AG20443 (cell line): ENCODE results near the gene PCDHGA11.
"Not testable (repeated sequence)": the region's sequence is repeated elsewhere in the genome, so short reads cannot be mapped to it uniquely, and the experiment has no call there.

Experiments
- DNase-seq: peaks from one replicate; pipeline ENCODE4 v3.0.0; 2012; ENCODE audit warnings: low spot score, mixed read lengths

PCDHGA11 gene

DNA sequence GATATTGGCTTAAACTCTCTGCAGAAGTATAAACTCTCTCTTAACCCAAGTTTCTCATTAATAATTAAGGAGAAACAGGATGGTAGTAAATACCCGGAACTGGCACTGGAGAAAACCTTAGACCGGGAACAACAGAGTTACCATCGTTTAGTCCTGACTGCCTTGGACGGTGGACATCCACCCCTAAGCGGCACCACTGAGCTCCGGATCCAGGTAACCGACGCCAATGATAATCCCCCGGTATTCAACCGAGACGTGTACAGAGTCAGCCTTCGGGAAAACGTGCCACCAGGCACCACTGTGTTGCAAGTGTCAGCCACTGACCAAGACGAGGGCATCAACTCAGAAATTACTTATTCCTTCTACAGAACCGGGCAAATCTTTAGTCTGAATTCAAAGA is 22.2 kb upstream of the PCDHGA11 start:
- no peak for DNase-seq

DNA sequence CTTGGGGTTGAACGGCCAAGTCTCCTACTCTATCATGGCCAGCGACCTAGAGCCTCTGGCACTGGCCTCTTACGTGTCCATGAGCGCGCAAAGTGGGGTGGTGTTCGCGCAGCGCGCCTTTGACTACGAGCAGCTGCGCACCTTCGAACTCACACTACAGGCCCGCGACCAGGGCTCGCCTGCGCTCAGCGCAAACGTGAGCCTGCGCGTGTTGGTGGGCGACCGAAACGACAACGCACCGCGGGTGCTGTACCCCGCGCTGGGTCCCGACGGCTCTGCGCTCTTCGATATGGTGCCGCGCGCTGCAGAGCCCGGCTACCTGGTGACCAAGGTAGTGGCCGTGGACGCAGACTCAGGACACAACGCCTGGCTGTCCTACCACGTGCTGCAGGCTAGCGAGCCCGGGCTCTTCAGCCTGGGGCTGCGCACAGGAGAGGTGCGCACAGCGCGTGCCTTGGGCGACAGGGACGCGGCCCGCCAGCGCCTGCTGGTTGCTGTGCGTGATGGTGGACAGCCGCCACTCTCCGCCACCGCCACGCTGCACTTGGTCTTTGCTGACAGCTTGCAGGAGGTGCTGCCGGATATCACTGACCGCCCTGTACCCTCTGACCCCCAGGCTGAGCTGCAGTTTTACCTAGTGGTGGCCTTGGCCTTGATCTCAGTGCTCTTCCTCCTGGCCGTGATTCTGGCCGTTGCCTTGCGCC is 21.1 kb upstream of the PCDHGA11 start:
- no peak for DNase-seq

DNA sequence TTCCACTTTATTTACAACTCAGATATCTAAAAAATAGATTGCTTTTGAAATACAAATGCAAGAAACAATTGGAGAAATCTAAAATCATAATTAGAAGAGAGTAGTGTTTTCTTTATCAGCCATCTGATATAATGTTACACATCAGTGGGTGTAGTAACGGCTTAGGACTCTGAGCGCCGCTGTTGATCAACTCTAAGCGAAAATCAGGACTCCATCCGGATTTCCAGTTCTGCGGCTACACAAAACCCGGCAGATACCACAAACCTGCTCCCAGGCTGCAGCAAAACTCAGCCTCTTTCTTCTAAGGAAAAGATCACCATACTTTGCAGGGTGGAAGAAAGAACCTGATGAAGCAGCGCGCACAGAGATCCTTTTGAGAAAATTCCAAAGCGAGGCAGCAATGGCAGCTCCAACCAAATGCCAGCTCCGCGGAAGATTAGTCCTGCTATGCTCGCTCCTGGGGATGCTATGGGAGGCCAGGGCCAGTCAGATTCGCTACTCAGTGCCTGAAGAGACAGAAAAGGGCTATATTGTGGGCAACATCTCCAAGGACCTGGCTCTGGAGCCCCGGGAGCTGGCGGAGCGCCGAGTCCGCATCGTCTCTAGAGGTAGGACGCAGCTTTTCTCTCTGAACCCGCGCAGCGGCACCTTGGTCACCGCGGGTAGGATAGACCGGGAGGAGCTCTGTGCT is 18.2 kb upstream of the PCDHGA11 start, which contains the start of gene PCDHGA9:
TSS of gene PCDHGA9 (plus strand) at position 226 of the 691 bp plus-strand sequence. CDS start at position 401, 175 bp downstream.
- peak; percentile 42 for DNase-seq

DNA sequence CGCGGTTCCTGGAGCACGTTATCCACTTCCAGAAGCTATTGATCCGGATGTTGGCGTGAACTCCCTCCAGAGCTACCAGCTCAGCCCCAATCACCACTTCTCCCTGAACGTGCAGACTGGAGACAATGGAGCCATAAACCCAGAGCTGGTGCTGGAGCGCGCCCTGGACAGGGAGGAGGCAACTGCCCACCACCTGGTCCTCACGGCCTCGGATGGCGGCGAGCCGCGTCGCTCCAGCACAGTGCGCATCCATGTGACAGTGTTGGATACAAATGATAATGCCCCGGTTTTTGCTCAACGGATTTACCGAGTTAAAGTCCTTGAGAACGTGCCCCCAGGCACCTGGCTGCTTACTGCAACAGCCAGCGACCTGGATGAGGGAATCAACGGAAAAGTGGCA is 17.5 kb upstream of the PCDHGA11 start:
- DNase-seq = no peak

DNA sequence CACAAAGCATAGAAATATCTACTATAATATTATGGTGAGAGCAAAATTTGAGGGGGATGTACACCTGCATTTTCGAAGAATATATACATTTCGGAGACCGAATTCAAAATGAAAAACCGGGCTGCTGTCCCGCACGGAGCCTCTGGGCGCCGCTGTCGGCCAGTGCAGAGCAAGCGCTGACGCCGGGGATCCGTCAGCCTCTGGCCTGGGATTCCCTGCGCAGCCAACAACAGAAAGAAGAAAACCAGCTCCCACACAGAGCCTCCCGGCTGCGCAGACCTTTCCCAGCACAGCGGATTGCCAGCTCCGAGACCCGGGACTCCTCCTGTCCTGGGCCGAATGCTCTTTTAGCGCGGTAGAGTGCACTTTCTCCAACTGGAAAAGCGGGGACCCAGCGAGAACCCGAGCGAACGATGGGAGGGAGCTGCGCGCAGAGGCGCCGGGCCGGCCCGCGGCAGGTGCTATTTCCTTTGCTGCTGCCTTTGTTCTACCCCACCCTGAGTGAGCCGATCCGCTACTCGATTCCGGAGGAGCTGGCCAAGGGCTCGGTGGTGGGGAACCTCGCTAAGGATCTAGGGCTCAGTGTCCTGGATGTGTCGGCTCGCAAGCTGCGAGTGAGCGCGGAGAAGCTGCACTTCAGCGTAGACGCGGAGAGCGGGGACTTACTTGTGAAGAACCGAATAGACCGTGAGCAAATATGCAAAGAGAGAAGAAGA is 12.9 kb upstream of the PCDHGA11 start, which contains the start of gene PCDHGB6:
TSS of gene PCDHGB6 (plus strand) at position 232 of the 716 bp plus-strand sequence. CDS start at position 414, 182 bp downstream.
- peak; percentile 57 for DNase-seq

DNA sequence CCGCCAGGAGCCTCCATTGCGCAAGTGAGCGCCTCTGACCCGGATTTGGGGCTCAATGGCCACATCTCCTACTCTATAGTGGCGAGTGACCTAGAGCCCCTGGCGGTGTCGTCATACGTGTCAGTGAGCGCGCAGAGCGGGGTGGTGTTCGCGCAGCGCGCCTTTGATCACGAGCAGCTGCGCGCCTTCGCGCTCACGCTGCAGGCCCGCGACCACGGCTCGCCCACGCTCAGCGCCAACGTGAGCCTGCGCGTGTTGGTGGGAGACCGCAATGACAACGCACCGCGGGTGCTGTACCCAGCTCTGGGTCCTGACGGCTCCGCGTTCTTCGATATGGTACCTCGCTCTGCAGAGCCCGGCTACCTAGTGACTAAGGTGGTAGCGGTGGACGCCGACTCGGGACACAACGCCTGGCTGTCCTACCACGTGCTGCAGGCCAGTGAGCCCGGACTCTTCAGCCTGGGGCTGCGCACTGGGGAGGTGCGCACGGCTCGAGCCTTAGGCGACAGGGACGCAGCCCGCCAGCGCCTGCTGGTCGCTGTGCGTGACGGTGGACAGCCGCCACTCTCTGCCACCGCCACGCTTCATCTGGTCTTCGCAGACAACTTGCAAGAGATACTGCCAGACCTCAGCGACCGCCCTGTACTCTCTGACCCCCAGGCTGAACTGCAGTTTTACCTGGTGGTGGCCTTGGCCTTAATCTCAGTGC is 11.1 kb upstream of the PCDHGA11 start:
- no peak for DNase-seq

DNA sequence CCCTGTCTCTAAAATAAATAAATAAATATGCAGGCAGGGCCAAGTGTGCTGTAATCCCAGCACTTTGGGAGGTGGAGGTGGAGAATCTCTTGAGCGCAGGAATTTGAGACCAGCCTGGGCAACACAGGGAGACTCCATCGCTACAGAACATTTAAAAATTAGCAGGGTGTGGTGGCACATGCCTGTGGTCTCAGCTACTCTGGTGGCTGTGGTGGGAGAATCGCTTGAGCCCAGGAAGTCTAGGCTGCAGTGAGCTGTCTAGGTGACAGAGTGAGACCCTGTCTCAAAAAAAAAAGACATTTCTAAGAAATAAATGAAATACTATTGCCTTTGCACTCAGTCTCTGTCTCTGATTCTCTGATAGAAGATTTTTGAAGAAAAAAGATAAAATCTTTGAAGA is 9.3 kb upstream of the PCDHGA11 start:
- DNase-seq = no peak

DNA sequence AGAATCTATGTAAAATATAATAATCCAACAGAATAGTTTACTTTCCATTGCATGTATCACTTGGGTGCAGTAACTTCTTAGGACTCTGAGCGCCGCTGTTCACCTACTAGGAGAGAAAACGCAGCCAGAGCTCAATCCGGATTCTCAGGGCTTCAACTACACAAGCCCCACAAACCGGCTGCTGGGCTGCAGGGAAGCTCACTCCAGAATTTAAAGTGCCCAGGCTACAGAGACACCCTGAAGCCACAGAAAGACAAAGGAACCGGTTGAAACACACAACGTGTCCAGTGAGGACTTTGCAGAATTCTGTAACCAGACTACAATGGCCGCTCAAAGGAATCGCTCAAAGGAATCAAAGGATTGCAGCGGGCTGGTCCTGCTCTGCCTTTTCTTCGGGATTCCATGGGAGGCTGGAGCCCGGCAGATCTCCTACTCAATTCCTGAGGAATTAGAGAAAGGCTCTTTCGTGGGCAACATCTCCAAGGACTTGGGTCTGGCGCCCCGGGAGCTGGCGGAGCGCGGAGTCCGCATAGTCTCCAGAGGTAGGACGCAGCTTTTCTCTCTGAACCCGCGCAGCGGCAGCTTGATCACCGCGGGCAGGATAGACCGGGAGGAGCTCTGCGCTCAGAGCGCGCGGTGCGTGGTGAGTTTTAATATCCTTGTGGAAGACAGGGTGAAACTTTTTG is 7.9 kb upstream of the PCDHGA11 start, which contains the start of gene PCDHGA10:
TSS of gene PCDHGA10 (plus strand) at position 134 of the 686 bp plus-strand sequence. CDS start at position 323, 189 bp downstream.
- DNase-seq = peak; percentile 78

DNA sequence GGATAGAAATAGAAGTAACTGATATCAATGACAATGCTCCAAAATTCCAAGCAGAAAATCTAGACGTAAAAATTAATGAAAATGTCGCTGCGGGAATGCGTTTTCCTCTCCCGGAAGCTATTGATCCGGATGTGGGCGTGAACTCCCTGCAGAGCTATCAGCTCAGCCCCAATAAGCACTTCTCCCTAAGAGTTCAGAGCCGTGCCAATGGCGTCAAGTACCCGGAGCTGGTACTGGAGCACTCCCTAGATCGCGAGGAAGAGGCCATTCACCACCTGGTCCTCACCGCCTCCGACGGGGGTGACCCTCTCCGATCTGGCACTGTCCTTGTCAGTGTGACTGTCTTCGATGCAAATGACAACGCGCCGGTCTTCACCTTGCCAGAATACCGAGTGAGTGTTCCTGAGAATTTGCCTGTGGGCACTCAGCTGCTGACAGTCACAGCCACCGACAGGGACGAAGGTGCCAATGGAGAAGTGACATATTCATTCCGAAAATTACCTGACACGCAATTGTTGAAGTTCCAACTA is 7.2 kb upstream of the PCDHGA11 start:
- DNase-seq = no peak

DNA sequence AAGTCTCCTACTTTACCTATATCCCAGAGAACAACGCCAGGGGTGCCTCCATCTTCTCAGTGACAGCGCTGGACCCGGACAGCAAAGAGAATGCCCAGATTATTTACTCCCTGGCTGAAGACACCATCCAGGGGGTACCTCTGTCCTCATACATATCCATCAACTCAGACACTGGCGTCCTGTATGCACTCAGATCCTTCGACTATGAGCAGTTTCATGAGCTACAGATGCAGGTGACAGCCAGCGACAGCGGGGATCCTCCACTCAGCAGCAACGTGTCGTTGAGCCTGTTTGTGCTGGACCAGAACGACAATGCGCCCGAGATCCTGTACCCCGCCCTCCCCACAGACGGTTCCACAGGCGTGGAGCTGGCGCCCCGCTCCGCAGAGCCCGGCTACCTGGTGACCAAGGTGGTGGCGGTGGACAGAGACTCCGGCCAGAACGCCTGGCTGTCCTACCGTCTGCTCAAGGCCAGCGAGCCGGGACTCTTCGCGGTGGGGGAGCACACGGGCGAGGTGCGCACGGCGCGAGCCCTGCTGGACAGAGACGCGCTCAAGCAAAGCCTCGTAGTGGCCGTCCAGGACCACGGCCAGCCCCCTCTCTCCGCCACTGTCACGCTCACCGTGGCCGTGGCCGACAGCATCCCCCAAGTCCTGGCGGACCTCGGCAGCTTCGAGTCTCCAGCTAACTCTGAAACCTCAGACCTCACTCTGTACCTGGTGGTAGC is 6.1 kb upstream of the PCDHGA11 start:
- DNase-seq = not testable (repeated sequence)

DNA sequence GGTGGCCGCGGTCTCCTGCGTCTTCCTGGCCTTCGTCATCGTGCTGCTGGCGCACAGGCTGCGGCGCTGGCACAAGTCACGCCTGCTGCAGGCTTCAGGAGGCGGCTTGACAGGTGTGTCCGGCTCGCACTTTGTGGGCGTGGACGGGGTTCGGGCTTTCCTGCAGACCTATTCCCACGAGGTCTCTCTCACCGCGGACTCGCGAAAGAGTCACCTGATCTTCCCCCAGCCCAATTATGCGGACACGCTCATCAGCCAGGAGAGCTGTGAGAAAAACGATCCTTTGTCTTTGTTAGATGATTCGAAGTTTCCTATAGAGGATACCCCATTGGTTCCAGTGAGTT is 5.6 kb upstream of the PCDHGA11 start:
- not testable (repeated sequence) for DNase-seq

DNA sequence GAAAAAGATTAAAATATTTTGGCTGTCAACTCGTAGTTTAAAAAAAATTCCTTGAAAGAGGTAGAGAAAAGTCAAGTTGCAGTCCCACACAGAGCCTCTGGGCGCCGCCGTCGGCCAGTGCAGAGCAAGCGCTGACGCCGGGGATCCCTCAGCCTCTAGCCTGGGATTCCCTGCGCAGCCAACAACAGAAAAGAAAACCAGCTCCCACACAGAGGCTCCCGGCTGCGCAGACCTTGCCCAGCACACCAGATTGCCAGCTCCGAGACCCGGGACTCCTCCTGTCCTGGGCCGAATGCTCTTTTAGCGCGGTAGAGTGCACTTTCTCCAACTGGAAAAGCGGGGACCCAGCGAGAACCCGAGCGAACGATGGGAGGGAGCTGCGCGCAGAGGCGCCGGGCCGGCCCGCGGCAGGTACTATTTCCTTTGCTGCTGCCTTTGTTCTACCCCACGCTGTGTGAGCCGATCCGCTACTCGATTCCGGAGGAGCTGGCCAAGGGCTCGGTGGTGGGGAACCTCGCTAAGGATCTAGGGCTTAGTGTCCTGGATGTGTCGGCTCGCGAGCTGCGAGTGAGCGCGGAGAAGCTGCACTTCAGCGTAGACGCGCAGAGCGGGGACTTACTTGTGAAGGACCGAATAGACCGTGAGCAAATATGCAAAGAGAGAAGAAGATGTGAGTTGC is 3.2 kb upstream of the PCDHGA11 start, which contains the start of gene PCDHGB7:
TSS of gene PCDHGB7 (plus strand) at position 184 of the 679 bp plus-strand sequence. CDS start at position 367, 183 bp downstream.
- DNase-seq = peak; percentile 74

DNA sequence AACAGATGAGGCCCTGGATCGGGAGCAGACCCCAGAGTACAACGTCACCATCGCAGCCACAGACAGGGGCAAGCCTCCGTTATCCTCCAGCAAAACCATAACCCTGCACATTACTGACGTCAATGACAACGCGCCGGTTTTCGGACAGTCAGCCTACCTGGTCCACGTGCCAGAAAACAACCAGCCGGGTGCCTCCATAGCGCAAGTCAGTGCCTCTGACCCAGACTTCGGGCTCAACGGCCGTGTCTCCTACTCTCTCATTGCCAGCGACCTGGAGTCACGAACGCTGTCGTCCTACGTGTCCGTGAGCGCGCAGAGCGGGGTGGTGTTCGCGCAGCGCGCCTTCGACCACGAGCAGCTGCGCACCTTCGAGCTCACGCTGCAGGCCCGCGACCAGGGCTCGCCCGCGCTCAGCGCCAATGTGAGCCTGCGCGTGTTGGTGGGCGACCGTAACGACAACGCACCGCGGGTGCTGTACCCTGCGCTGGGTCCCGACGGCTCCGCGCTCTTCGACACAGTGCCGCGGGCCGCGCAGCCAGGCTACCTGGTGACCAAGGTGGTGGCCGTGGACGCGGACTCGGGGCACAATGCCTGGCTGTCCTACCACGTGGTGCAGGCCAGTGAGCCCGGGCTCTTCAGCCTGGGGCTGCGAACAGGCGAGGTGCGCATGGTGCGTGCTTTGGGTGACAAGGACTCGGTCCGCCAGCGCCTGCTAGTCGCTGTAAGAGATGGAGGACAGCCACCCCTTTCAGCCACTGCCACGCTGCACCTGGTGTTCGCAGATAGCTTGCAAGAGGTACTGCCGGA is 1.6 kb upstream of the PCDHGA11 start:
- no peak for DNase-seq

DNA sequence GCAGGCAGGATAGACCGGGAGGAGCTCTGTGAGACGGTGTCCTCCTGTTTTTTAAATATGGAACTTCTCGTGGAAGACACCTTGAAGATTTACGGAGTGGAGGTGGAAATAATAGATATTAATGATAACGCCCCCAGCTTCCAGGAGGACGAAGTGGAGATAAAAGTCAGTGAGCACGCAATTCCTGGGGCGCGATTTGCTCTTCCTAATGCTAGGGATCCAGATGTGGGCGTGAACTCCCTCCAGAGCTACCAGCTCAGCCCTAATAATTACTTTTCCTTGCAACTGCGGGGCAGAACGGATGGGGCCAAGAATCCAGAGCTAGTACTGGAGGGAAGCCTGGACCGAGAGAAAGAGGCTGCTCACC is 621 bp downstream of the PCDHGA11 start:
- DNase-seq = no peak

DNA sequence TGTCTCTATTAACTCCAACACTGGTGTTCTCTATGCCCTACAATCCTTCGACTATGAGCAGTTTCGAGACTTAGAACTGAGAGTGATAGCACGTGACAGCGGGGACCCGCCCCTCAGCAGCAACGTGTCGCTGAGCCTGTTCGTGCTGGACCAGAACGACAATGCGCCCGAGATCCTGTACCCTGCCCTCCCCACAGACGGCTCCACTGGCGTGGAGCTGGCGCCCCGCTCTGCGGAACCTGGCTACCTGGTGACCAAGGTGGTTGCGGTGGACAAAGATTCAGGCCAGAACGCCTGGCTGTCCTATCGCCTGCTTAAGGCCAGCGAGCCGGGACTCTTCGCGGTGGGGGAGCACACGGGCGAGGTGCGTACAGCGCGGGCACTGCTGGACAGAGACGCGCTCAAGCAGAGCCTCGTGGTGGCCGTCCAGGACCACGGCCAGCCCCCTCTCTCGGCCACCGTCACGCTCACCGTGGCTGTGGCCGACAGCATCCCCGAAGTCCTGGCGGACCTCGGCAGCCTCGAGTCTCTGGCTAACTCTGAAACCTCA is 2.0 kb downstream of the PCDHGA11 start:
- no peak for DNase-seq

DNA sequence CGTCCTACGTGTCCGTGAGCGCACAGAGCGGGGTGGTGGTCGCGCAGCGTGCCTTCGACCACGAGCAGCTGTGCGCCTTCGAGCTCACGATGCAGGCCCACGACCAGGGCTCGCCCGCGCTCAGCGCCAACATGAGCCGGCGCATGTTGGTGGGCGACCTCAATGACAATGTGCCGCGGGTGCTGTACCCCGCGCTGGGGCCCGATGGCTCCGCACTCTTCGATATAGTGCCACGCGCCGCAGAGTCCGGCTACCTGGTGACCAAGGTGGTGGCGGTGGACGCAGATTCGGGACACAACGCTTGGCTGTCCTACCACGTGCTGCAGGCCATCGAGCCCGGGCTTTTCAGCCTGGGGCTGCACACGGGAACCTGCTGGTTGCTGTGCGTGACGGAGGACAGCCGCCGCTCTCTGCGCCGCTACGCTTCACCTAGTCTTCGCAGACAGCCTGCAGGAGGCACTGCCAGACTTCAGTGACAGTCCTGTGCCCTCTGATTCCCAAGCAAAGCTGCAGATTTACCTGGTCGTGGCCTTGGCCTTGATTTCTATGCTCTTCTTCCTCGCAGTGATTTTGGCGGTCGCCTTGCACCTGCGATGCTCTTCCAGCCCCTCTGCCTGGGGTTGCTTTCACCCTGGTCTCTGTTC is 7.1 kb downstream of the PCDHGA11 start:
- no peak for DNase-seq

DNA sequence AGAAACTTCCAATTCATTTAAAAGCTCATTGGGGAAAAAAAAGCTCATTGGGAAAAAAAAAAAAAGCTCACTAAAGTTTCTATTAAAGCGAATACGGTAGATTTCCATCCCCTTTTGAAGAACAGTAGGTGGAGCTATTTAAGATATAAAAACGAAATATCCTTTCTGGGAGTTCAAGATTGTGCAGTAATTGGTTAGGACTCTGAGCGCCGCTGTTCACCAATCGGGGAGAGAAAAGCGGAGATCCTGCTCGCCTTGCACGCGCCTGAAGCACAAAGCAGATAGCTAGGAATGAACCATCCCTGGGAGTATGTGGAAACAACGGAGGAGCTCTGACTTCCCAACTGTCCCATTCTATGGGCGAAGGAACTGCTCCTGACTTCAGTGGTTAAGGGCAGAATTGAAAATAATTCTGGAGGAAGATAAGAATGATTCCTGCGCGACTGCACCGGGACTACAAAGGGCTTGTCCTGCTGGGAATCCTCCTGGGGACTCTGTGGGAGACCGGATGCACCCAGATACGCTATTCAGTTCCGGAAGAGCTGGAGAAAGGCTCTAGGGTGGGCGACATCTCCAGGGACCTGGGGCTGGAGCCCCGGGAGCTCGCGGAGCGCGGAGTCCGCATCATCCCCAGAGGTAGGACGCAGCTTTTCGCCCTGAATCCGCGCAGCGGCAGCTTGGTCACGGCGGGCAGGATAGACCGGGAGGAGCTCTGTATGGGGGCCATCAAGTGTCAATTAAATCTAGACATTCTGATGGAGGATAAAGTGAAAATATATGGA is 9.7 kb downstream of the PCDHGA11 start, which contains the start of gene PCDHGA12:
TSS of gene PCDHGA12 (plus strand) at position 176 of the 782 bp plus-strand sequence. CDS start at position 429, 253 bp downstream.
- peak; percentile 77 for DNase-seq
